ENCODE results near the gene SLC39A11. TPM values are rescaled to one million over a fixed set of nuclear protein-coding genes. Genes with fewer than 3 reads are reported as not detected.

SLC39A11 gene
- total RNA-seq, 1 experiment from 2014 or later = 15.2 TPM

GRCh38 chr17:72756256-72756655 lies 336.2 kb downstream of the SLC39A11 start:
- peaks cover 18% of the 10 kb centered on the region for H3K27me3 Mint-ChIP-seq (ENCODE audit: low read depth)
- no CpG with 5 or more reads among the region's 3 CpGs for WGBS (ENCODE audit: extremely low coverage, insufficient read length, low lambda C conversion rate)
- no peak overlapping the region for H4K8ac ChIP-seq (replicated peaks; ENCODE audit: insufficient read length, low read depth, low read length)

More at GRCh38 chr17:72756256-72756655, 336.2 kb downstream of the SLC39A11 start:
- Histone ChIP-seq H3K56ac (ENCODE audit: insufficient read length, low read depth, low read length) (no peak overlapping the region), H3K27ac (ENCODE audit: insufficient read length, low read depth, low read length) (no peak overlapping the region), H2AK5ac (ENCODE audit: insufficient read length, low read length) (no peak overlapping the region), H3K23ac (ENCODE audit: insufficient read length, low read depth, low read length) (no peak overlapping the region), H2BK20ac (ENCODE audit: low read depth, low read length, poor library complexity, severe bottlenecking) (no peak overlapping the region), H4K91ac (ENCODE audit: insufficient read length, low read depth, low read length) (no peak overlapping the region), H3K23me2 (ENCODE audit: insufficient read length, low read depth, low read length, poor library complexity, severe bottlenecking) (no peaks in the 10 kb centered on the region), H3T11ph (ENCODE audit: low read length) (no peak overlapping the region), H3K79me2 (ENCODE audit: insufficient read depth, low read length) (no peaks in the 10 kb centered on the region), H4K5ac (ENCODE audit: insufficient read length, low read depth, low read length) (no peak overlapping the region), H2BK12ac (ENCODE audit: insufficient read length, low read depth, low read length) (no peak overlapping the region), H3K18ac (ENCODE audit: insufficient read length, low read depth, low read length) (no peak overlapping the region), H2BK120ac (ENCODE audit: low read depth, low read length, poor library complexity, severe bottlenecking) (no peak overlapping the region), H3K14ac (ENCODE audit: insufficient read depth, low read length) (no peak overlapping the region), H3K9ac (ENCODE audit: extremely low read depth, insufficient read length, low read length) (no peak overlapping the region), H2BK5ac (ENCODE audit: insufficient read length, low read length) (no peak overlapping the region), H2AFZ (ENCODE audit: low read length) (no peak overlapping the region), H3K79me1 (ENCODE audit: insufficient read depth, low read depth, low read length, poor library complexity, severe bottlenecking) (no peaks in the 10 kb centered on the region), H4K20me1 (ENCODE audit: control insufficient read depth, insufficient read depth, insufficient read length) (no peaks in the 10 kb centered on the region), H3K9me3 (ENCODE audit: control insufficient read depth, low read depth, low read length) (no peaks in the 10 kb centered on the region), H3K4me1 (ENCODE audit: insufficient read depth, low read length) (no peaks in the 10 kb centered on the region), H3K27me3 (ENCODE audit: insufficient read depth, low read length) (no peaks in the 10 kb centered on the region), H3K4ac (ENCODE audit: low read depth, low read length) (no peak overlapping the region), H2BK15ac (ENCODE audit: low read depth, low read length) (no peak overlapping the region), H3K4me2 (ENCODE audit: insufficient read depth, insufficient read length, low read length) (no peak overlapping the region)
- no peak for TF ChIP-seq CTCF (conservative IDR thresholded peaks at IDR 0.05)
- no peak overlapping the region for H3K27ac Mint-ChIP-seq
- no peak overlapping the region for H3K4me3 Mint-ChIP-seq
- H3K36me3 Mint-ChIP-seq (ENCODE audit: insufficient read depth in 1 of 3, low read depth in 3 of 3) = peaks cover 0 to 2% (median 0%) of the 10 kb centered on the region in 3 experiments; a peak in 2 of 7 replicates
- H3K9me3 Mint-ChIP-seq = peaks cover 3% of the 10 kb centered on the region in 2 experiments; a peak in 3 of 5 replicates
- no peak for DNase-seq
- H3K4me1 Mint-ChIP-seq = no peaks in the 10 kb centered on the region; a peak in 1 of 4 replicates
